ENCODE data around the gene LY6G5C. TPM values are rescaled to one million over a fixed set of nuclear protein-coding genes. Genes with fewer than 3 reads are reported as not detected.

LY6G5C gene
- total and polyA plus RNA-seq, 4 donors, result 0.40 to 13.1 (median 5.9) TPM

- DNase-seq (ENCODE audit: low read depth in 4 of 6, low spot score in 6 of 6), result no peak
These were observed 37.9 kb downstream of the LY6G5C start for GRCh38 chr6:31642798-31643570.

GRCh38 chr6:31641370-31641769, 39.5 kb downstream of the LY6G5C start:
- Histone ChIP-seq H3K9me3 (ENCODE audit: control insufficient read depth, insufficient read depth, low read length) (no peaks in the 10 kb centered on the region), H3K4me3 (ENCODE audit: low read depth, low read length) (no peak overlapping the region), H3K4me1 (ENCODE audit: control insufficient read depth, insufficient read depth, low read length) (no peaks in the 10 kb centered on the region), H3K27ac (ENCODE audit: low read depth, low read length) (no peak overlapping the region), H3K27me3 (ENCODE audit: control insufficient read depth, insufficient read depth, low read length) (no peaks in the 10 kb centered on the region), H3K36me3 (ENCODE audit: control insufficient read depth, insufficient read depth, low read length) (peaks cover 90% of the 10 kb centered on the region)
- DNase-seq (ENCODE audit: low read depth in 4 of 6, low spot score in 6 of 6), result no peak
- no CpG with 5 or more reads among the region's 4 CpGs for WGBS (ENCODE audit: insufficient coverage)

More at GRCh38 chr6:31642798-31643570, 37.9 kb downstream of the LY6G5C start:
- H3K36me3 ChIP-seq (ENCODE audit: control insufficient read depth, insufficient read depth, low read length), result peaks cover 90% of the 10 kb centered on the region
- 100% methylated on average over 2 of the region's 6 CpGs for WGBS (ENCODE audit: insufficient coverage)
- no peaks in the 10 kb centered on the region for H3K4me1 ChIP-seq (ENCODE audit: control insufficient read depth, insufficient read depth, low read length)
- no peaks in the 10 kb centered on the region for H3K9me3 ChIP-seq (ENCODE audit: control insufficient read depth, insufficient read depth, low read length)
- H3K27ac ChIP-seq (ENCODE audit: low read depth, low read length), result no peak overlapping the region
- H3K27me3 ChIP-seq (ENCODE audit: control insufficient read depth, insufficient read depth, low read length), result no peaks in the 10 kb centered on the region
- no peak overlapping the region for H3K4me3 ChIP-seq (ENCODE audit: low read depth, low read length)

- Histone ChIP-seq H3K36me3 (ENCODE audit: control insufficient read depth, insufficient read depth, low read length) (peaks cover 90% of the 10 kb centered on the region), H3K27me3 (ENCODE audit: control insufficient read depth, insufficient read depth, low read length) (no peaks in the 10 kb centered on the region), H3K4me1 (ENCODE audit: control insufficient read depth, insufficient read depth, low read length) (no peaks in the 10 kb centered on the region), H3K9me3 (ENCODE audit: control insufficient read depth, insufficient read depth, low read length) (no peaks in the 10 kb centered on the region), H3K27ac (ENCODE audit: low read depth, low read length) (no peak overlapping the region), H3K4me3 (ENCODE audit: low read depth, low read length) (no peak overlapping the region)
- no peak for DNase-seq (ENCODE audit: low read depth in 4 of 6, low spot score in 6 of 6)
- WGBS (ENCODE audit: insufficient coverage), result 100% methylated on average over 3 of the region's 6 CpGs
These were observed 40.3 kb downstream of the LY6G5C start for GRCh38 chr6:31640612-31641011.

GRCh38 chr6:31639449-31639861, 41.4 kb downstream of the LY6G5C start:
- no peaks in the 10 kb centered on the region for H3K4me1 ChIP-seq (ENCODE audit: control insufficient read depth, insufficient read depth, low read length)
- H3K9me3 ChIP-seq (ENCODE audit: control insufficient read depth, insufficient read depth, low read length), result no peaks in the 10 kb centered on the region
- no peak overlapping the region for H3K4me3 ChIP-seq (ENCODE audit: low read depth, low read length)
- DNase-seq (ENCODE audit: low read depth in 4 of 6, low spot score in 6 of 6), result no peak
- H3K27ac ChIP-seq (ENCODE audit: low read depth, low read length), result no peak overlapping the region
- H3K27me3 ChIP-seq (ENCODE audit: control insufficient read depth, insufficient read depth, low read length), result no peaks in the 10 kb centered on the region
- H3K36me3 ChIP-seq (ENCODE audit: control insufficient read depth, insufficient read depth, low read length), result peaks cover 91% of the 10 kb centered on the region
- 91% methylated on average over 7 of the region's 10 CpGs for WGBS (ENCODE audit: insufficient coverage)

GRCh38 chr6:31639043-31639442, 41.8 kb downstream of the LY6G5C start:
- no peak for DNase-seq (ENCODE audit: low read depth in 4 of 6, low spot score in 6 of 6)
- no peaks in the 10 kb centered on the region for H3K4me1 ChIP-seq (ENCODE audit: control insufficient read depth, insufficient read depth, low read length)
- H3K36me3 ChIP-seq (ENCODE audit: control insufficient read depth, insufficient read depth, low read length), result peaks cover 91% of the 10 kb centered on the region
- H3K9me3 ChIP-seq (ENCODE audit: control insufficient read depth, insufficient read depth, low read length), result no peaks in the 10 kb centered on the region
- 94% methylated on average over 5 of the region's 9 CpGs for WGBS (ENCODE audit: insufficient coverage)
- no peak overlapping the region for H3K27ac ChIP-seq (ENCODE audit: low read depth, low read length)
- no peak overlapping the region for H3K4me3 ChIP-seq (ENCODE audit: low read depth, low read length)
- no peaks in the 10 kb centered on the region for H3K27me3 ChIP-seq (ENCODE audit: control insufficient read depth, insufficient read depth, low read length)

- peaks cover 92% of the 10 kb centered on the region for H3K36me3 ChIP-seq (ENCODE audit: control insufficient read depth, insufficient read depth, low read length)
- H3K27ac ChIP-seq (ENCODE audit: low read depth, low read length), result no peak overlapping the region
- H3K27me3 ChIP-seq (ENCODE audit: control insufficient read depth, insufficient read depth, low read length), result no peaks in the 10 kb centered on the region
- no peak overlapping the region for H3K4me3 ChIP-seq (ENCODE audit: low read depth, low read length)
- H3K4me1 ChIP-seq (ENCODE audit: control insufficient read depth, insufficient read depth, low read length), result no peaks in the 10 kb centered on the region
- 91% methylated on average over 21 of the region's 27 CpGs for WGBS (ENCODE audit: insufficient coverage)
- H3K9me3 ChIP-seq (ENCODE audit: control insufficient read depth, insufficient read depth, low read length), result no peaks in the 10 kb centered on the region
- DNase-seq (ENCODE audit: low read depth in 4 of 6, low spot score in 6 of 6), result no peak
These were observed 43.9 kb downstream of the LY6G5C start for GRCh38 chr6:31636698-31637596.

GRCh38 chr6:31634969-31635575, 45.8 kb downstream of the LY6G5C start:
- no peak overlapping the region for H3K4me3 ChIP-seq (ENCODE audit: low read depth, low read length)
- WGBS (ENCODE audit: insufficient coverage), result 89% methylated on average over 11 of the region's 11 CpGs
- H3K27me3 ChIP-seq (ENCODE audit: control insufficient read depth, insufficient read depth, low read length), result no peaks in the 10 kb centered on the region
- no peak for DNase-seq (ENCODE audit: low read depth in 4 of 6, low spot score in 6 of 6)
- H3K36me3 ChIP-seq (ENCODE audit: control insufficient read depth, insufficient read depth, low read length), result peaks cover 92% of the 10 kb centered on the region
- H3K4me1 ChIP-seq (ENCODE audit: control insufficient read depth, insufficient read depth, low read length), result no peaks in the 10 kb centered on the region
- no peak overlapping the region for H3K27ac ChIP-seq (ENCODE audit: low read depth, low read length)
- no peaks in the 10 kb centered on the region for H3K9me3 ChIP-seq (ENCODE audit: control insufficient read depth, insufficient read depth, low read length)

- H3K4me1 ChIP-seq (ENCODE audit: control insufficient read depth, insufficient read depth, low read length), result no peaks in the 10 kb centered on the region
- no peak overlapping the region for H3K4me3 ChIP-seq (ENCODE audit: low read depth, low read length)
- H3K9me3 ChIP-seq (ENCODE audit: control insufficient read depth, insufficient read depth, low read length), result no peaks in the 10 kb centered on the region
- no peak for DNase-seq (ENCODE audit: low read depth in 4 of 6, low spot score in 6 of 6)
- no CpG with 5 or more reads among the region's 3 CpGs for WGBS (ENCODE audit: insufficient coverage)
- no peaks in the 10 kb centered on the region for H3K27me3 ChIP-seq (ENCODE audit: control insufficient read depth, insufficient read depth, low read length)
- no peak overlapping the region for H3K27ac ChIP-seq (ENCODE audit: low read depth, low read length)
- peaks cover 95% of the 10 kb centered on the region for H3K36me3 ChIP-seq (ENCODE audit: control insufficient read depth, insufficient read depth, low read length)
These were observed 46.7 kb downstream of the LY6G5C start for GRCh38 chr6:31634131-31634530.

- no peak for DNase-seq (ENCODE audit: low read depth in 4 of 6, low spot score in 6 of 6)
- Histone ChIP-seq H3K27ac (ENCODE audit: low read depth, low read length) (no peak overlapping the region), H3K4me1 (ENCODE audit: control insufficient read depth, insufficient read depth, low read length) (no peaks in the 10 kb centered on the region), H3K27me3 (ENCODE audit: control insufficient read depth, insufficient read depth, low read length) (no peaks in the 10 kb centered on the region), H3K36me3 (ENCODE audit: control insufficient read depth, insufficient read depth, low read length) (peaks cover 95% of the 10 kb centered on the region), H3K4me3 (ENCODE audit: low read depth, low read length) (no peak overlapping the region), H3K9me3 (ENCODE audit: control insufficient read depth, insufficient read depth, low read length) (no peaks in the 10 kb centered on the region)
- WGBS (ENCODE audit: insufficient coverage), result 96% methylated on average over 4 of the region's 7 CpGs
These were observed 47.4 kb downstream of the LY6G5C start for GRCh38 chr6:31633447-31633846.

Measured in spinal cord (tissue), 10 donors.